ENCODE results near the gene SVIL. TPM values are rescaled to one million over a fixed set of nuclear protein-coding genes. Genes with fewer than 3 reads are reported as not detected.

Gene SVIL
- total RNA-seq, 1 donor from 2014 or later, result 25.1 TPM

- no peak overlapping the region for H3K4me3 Mint-ChIP-seq
- Histone ChIP-seq H2AFZ (replicated peaks) (no peak overlapping the region), H3F3A (ENCODE audit: low read depth) (peaks cover 22% of the 10 kb centered on the region), H3K36me3 (no peaks in the 10 kb centered on the region), H3K4me3 (no peak overlapping the region), H3K27ac (no peak overlapping the region), H3K4me2 (no peak overlapping the region), H3K4me1 (peaks cover 26% of the 10 kb centered on the region), H3K9me3 (ENCODE audit: low read depth) (no peaks in the 10 kb centered on the region), H3K9ac (no peak overlapping the region), H3K27me3 (no peaks in the 10 kb centered on the region), H4K20me1 (ENCODE audit: low read depth) (peaks cover 62% of the 10 kb centered on the region), H3K79me2 (ENCODE audit: low read depth) (peaks cover 33% of the 10 kb centered on the region)
- peaks cover 6% of the 10 kb centered on the region for H3K36me3 Mint-ChIP-seq
- no peaks in the 10 kb centered on the region for H3K27me3 Mint-ChIP-seq (ENCODE audit: insufficient read depth, low read depth)
- no peak for DNase-seq (ENCODE audit: low spot score)
- H3K4me1 Mint-ChIP-seq, result peaks cover 42% of the 10 kb centered on the region
- peak overlapping the region; percentile 25 for H3K27ac Mint-ChIP-seq
- TF ChIP-seq EZH2 (IDR thresholded peaks at IDR 0.05) (no peak), CTCF (IDR thresholded peaks at IDR 0.05) (no peak), EZH2phosphoT487 (IDR thresholded peaks at IDR 0.05) (no peak)
- peaks cover 4% of the 10 kb centered on the region for H3K9me3 Mint-ChIP-seq
Measured at GRCh38 chr10:29622382-29622922, 12.3 kb downstream of the SVIL start.

- Histone ChIP-seq H4K20me1 (ENCODE audit: low read depth) (peaks cover 66% of the 10 kb centered on the region), H3F3A (ENCODE audit: low read depth) (peaks cover 22% of the 10 kb centered on the region), H3K79me2 (ENCODE audit: low read depth) (peaks cover 46% of the 10 kb centered on the region), H3K9ac (no peak overlapping the region), H3K4me3 (no peak overlapping the region), H3K27ac (no peak overlapping the region), H3K36me3 (no peaks in the 10 kb centered on the region), H3K27me3 (no peaks in the 10 kb centered on the region), H2AFZ (replicated peaks) (no peak overlapping the region), H3K4me1 (peaks cover 26% of the 10 kb centered on the region), H3K9me3 (ENCODE audit: low read depth) (no peaks in the 10 kb centered on the region), H3K4me2 (no peak overlapping the region)
- Mint-ChIP-seq H3K27ac (peak overlapping the region; percentile 74), H3K27me3 (ENCODE audit: insufficient read depth, low read depth) (no peaks in the 10 kb centered on the region), H3K4me1 (peaks cover 42% of the 10 kb centered on the region), H3K36me3 (peaks cover 6% of the 10 kb centered on the region), H3K4me3 (peak overlapping the region; percentile 9), H3K9me3 (peaks cover 5% of the 10 kb centered on the region)
- peak; percentile 80 for DNase-seq (ENCODE audit: low spot score)
- TF ChIP-seq EZH2 (IDR thresholded peaks at IDR 0.05) (no peak), CTCF (IDR thresholded peaks at IDR 0.05) (no peak), EZH2phosphoT487 (IDR thresholded peaks at IDR 0.05) (no peak)
Measured at GRCh38 chr10:29621161-29621560, 13.6 kb downstream of the SVIL start.

GRCh38 chr10:29620112-29620690 is 14.6 kb downstream of the SVIL start:
- H3K79me2 ChIP-seq (ENCODE audit: low read depth), result peaks cover 50% of the 10 kb centered on the region
- Mint-ChIP-seq H3K4me3 (no peak overlapping the region), H3K27ac (no peak overlapping the region), H3K36me3 (peaks cover 6% of the 10 kb centered on the region), H3K9me3 (peaks cover 8% of the 10 kb centered on the region), H3K4me1 (peaks cover 42% of the 10 kb centered on the region), H3K27me3 (ENCODE audit: insufficient read depth, low read depth) (no peaks in the 10 kb centered on the region)
- H3K27me3 ChIP-seq, result no peaks in the 10 kb centered on the region
- no peak overlapping the region for H3K27ac ChIP-seq
- H3K36me3 ChIP-seq, result no peaks in the 10 kb centered on the region
- peaks cover 26% of the 10 kb centered on the region for H3K4me1 ChIP-seq
- H3F3A ChIP-seq (ENCODE audit: low read depth), result peaks cover 22% of the 10 kb centered on the region
- no peak overlapping the region for H3K4me2 ChIP-seq
- H3K4me3 ChIP-seq, result no peak overlapping the region
- TF ChIP-seq EZH2 (IDR thresholded peaks at IDR 0.05) (no peak), CTCF (IDR thresholded peaks at IDR 0.05) (no peak), EZH2phosphoT487 (IDR thresholded peaks at IDR 0.05) (no peak)
- no peak overlapping the region for H3K9ac ChIP-seq
- H3K9me3 ChIP-seq (ENCODE audit: low read depth), result no peaks in the 10 kb centered on the region
- no peak for DNase-seq (ENCODE audit: low spot score)
- H4K20me1 ChIP-seq (ENCODE audit: low read depth), result peaks cover 66% of the 10 kb centered on the region
- no peak overlapping the region for H2AFZ ChIP-seq (replicated peaks)
